Activated naive CD8-positive, alpha-beta T cell treated with anti-CD3 and anti-CD28 coated beads for 36 hours (primary cell): ENCODE data around the gene FFAR4. TPM values are rescaled to one million over a fixed set of nuclear protein-coding genes. Genes with fewer than 3 reads are reported as not detected.

ENCODE experiments used
- DNase-seq: peaks from one replicate; pipeline ENCODE4 v3.0.0; 2021
- H3K27ac Mint-ChIP-seq: one replicate; pipeline ENCODE4 v1.8.0; 2022; ENCODE audit warnings: mild to moderate bottlenecking, moderate library complexity, mixed read lengths
- H3K27me3 Mint-ChIP-seq: one replicate; pipeline ENCODE4 v1.8.0; 2022; ENCODE audit warnings: mild to moderate bottlenecking, mixed read lengths
- H3K36me3 Mint-ChIP-seq: one replicate; pipeline ENCODE4 v1.8.0; 2021; ENCODE audit warnings: mild to moderate bottlenecking, mixed read lengths
- H3K4me1 Mint-ChIP-seq: one replicate; pipeline ENCODE4 v1.8.0; 2021; ENCODE audit warnings: mixed read lengths
- H3K4me3 Mint-ChIP-seq: one replicate; pipeline ENCODE4 v1.8.0; 2022; ENCODE audit warnings: mild to moderate bottlenecking, moderate library complexity, mixed read lengths
- H3K9me3 Mint-ChIP-seq: one replicate; pipeline ENCODE4 v1.8.0; 2022; ENCODE audit warnings: mixed read lengths
- total RNA-seq, 2 experiments: library from RNA; stranded (reverse); gene quantifications; one replicate each; pipeline ENCODE4 v1.2.3, GENCODE V29; 2021

FFAR4 gene
- total RNA-seq, 2 experiments from 2014 or later: not detected

DNA sequence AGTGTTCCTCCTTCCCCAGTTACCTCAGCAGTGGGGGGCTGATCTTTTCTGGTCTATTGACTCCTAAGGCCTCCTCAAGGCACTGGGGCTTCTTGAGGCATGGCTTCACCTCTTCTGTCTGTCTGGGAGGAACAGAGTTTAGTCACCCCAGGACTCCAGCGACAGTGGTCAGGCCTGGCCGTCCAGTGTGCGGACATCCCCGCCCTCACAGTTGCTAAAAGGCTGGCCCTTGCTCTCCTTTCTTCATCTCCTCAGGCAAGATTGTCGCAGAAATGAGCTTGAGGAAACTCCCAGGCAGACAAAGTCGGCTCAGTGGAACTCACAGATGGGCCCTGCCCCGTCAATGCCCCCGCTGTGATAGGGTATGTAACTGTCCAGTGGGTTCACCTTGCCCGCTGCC lies 7.0 kb upstream of the FFAR4 start:
- no peak for DNase-seq
- H3K4me1 Mint-ChIP-seq: no peaks in the 10 kb centered on the region
- no peaks in the 10 kb centered on the region for H3K9me3 Mint-ChIP-seq
- no peak overlapping the region for H3K27ac Mint-ChIP-seq
- H3K36me3 Mint-ChIP-seq: no peaks in the 10 kb centered on the region
- peaks cover 12% of the 10 kb centered on the region for H3K27me3 Mint-ChIP-seq
- H3K4me3 Mint-ChIP-seq: no peak overlapping the region

DNA sequence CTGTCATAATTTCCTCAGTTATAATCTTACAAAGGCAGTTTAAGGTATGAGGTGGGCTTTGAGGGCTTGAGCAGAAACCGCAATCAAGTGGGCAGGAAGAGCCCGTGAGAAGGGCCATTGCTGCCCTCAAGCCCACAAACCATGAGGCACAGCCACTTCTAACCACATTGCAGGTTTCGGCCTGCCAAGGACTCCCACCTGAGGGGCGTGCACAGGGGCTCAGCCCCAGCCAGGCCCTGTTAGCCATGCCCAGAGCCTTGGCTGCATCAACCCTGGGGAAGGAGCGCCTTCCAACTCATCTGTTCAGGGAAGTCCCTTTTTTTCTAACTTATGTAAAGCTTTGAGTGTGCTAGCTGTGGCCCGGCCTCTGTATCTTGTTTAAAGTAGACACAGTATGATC lies 5.9 kb upstream of the FFAR4 start:
- Mint-ChIP-seq H3K4me1 (no peaks in the 10 kb centered on the region), H3K4me3 (no peak overlapping the region), H3K27me3 (peaks cover 12% of the 10 kb centered on the region), H3K9me3 (no peaks in the 10 kb centered on the region), H3K36me3 (no peaks in the 10 kb centered on the region), H3K27ac (no peak overlapping the region)
- DNase-seq: no peak

DNA sequence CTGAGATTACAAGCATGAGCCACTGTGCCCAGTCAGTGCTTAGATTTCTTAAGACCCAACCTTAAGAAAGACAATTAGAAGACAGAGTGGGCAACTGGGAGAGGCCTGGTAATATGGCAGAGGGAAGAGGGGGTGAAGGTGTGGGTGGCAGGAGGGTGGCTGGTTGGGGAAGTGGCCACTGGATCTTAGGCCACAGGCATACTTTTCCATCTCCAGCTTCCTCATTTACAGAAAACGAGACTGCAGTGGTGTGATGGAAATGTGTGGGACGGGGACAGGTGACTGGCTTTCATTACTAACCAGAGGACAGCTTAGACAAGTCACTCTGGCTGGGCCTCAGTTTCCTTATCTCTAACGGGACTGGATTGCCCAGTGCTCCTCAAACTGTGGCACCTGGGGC lies 1.0 kb upstream of the FFAR4 start:
- no peak for DNase-seq
- Mint-ChIP-seq H3K9me3 (no peaks in the 10 kb centered on the region), H3K4me1 (peaks cover 6% of the 10 kb centered on the region), H3K4me3 (no peak overlapping the region), H3K36me3 (no peaks in the 10 kb centered on the region), H3K27ac (no peak overlapping the region), H3K27me3 (peaks cover 50% of the 10 kb centered on the region)

DNA sequence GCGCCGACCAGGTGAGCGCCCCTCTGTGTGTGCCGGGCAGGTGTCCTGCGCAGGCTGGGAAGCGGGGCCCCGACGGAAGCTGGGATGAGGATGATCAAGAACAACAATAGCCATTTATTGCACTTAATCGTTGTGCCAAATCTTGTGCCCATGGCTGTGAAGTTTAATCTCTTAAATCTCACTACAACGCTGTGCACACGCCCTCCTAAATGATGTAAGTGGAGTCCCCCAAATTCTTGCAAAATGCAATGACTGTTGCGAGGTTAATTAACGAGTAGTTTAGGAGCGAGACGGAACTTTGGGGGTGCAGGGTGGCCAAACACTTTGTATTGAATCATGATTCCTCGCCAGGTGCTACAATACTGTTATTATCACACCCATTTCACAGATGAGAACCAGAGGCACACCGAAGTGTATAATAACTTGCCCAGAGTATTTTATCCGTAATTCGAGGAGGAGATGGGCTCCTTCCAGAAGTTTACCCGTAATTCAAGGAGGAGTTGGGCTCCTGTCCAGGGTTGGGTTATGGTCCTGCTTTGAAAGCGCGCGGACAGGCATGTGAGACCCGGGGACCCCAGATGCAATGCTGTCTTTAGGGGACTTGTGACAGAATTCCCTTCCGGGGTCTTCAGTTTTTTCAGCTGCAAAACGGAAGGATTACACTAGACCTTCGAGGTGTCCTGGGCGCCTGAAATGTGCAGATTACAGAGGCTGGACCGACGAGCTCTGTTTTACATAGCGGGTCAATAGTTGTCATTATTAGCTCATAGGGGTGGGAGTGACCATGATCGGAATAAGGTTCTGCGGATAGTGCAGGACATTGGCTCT lies 1.0 kb downstream of the FFAR4 start:
- no peaks in the 10 kb centered on the region for H3K36me3 Mint-ChIP-seq
- H3K9me3 Mint-ChIP-seq: no peaks in the 10 kb centered on the region
- DNase-seq: no peak
- H3K27ac Mint-ChIP-seq: no peak overlapping the region
- H3K27me3 Mint-ChIP-seq: peaks cover 61% of the 10 kb centered on the region
- no peak overlapping the region for H3K4me3 Mint-ChIP-seq
- peaks cover 6% of the 10 kb centered on the region for H3K4me1 Mint-ChIP-seq

DNA sequence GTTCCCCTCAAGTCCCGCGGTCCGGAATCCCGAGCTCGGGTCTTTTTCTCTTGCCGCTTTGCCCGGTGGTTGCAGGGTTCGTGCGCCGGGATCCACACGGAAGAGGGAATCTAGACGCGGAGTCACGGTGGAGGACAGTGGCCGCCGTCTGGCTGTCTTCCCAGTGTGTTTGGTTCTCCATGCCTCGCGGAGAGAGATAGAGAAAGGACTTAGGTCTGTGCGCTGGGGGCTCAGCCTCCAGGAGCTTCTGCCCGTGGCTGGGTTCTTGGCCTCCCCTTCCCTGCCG lies 1.6 kb downstream of the FFAR4 start:
- peaks cover 6% of the 10 kb centered on the region for H3K4me1 Mint-ChIP-seq
- DNase-seq: no peak

DNA sequence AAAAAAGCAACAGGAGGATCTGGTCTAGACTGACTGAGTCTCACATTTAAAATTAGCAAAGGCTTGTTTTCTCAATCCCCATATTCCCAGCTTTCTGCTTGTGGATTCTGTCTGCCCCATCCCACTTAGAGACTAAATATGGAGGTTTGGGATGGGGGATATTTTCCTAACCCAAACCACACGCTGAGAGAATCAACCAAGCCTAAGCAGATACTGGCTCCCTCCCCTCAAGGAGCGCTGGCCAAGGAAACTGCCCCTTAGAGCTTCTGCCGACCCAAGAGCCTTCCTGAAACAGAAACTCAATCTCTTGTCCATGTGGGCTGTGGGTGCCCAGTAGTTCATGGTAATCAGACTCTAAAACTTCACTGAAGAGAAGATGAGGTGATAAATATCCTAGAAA lies 3.9 kb downstream of the FFAR4 start:
- Mint-ChIP-seq H3K36me3 (no peaks in the 10 kb centered on the region), H3K4me1 (peaks cover 10% of the 10 kb centered on the region), H3K27ac (no peak overlapping the region), H3K27me3 (peaks cover 57% of the 10 kb centered on the region), H3K4me3 (no peak overlapping the region), H3K9me3 (no peaks in the 10 kb centered on the region)
- DNase-seq: no peak

More for the DNA sequence above, 1.6 kb downstream of the FFAR4 start:
- no peaks in the 10 kb centered on the region for H3K36me3 Mint-ChIP-seq
- H3K27ac Mint-ChIP-seq: no peak overlapping the region
- H3K4me3 Mint-ChIP-seq: no peak overlapping the region
- H3K9me3 Mint-ChIP-seq: no peaks in the 10 kb centered on the region
- peaks cover 64% of the 10 kb centered on the region for H3K27me3 Mint-ChIP-seq

DNA sequence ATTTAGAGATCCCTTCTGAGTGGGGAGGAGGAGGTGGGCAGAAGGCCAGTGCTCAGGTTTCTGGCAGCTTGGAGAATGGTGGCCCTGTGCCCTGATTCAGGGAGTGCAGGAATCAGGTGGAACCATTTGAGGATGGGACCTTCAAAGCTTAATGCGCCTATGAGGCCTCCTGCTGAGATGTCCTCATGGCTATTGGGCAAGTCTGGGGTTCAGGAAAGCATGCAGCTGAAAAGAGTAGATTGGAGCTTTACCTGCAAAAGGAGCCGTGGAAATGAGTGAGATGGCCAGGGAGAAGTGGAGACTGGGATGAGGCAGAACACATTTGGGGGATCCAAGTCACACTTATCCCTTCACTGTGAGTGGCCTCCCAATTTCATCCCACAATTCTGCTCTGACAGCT lies 6.1 kb downstream of the FFAR4 start:
- no peak for DNase-seq
- peaks cover 37% of the 10 kb centered on the region for H3K27me3 Mint-ChIP-seq
- no peak overlapping the region for H3K27ac Mint-ChIP-seq
- H3K36me3 Mint-ChIP-seq: no peaks in the 10 kb centered on the region
- H3K4me3 Mint-ChIP-seq: no peak overlapping the region
- H3K9me3 Mint-ChIP-seq: no peaks in the 10 kb centered on the region
- H3K4me1 Mint-ChIP-seq: peaks cover 5% of the 10 kb centered on the region

DNA sequence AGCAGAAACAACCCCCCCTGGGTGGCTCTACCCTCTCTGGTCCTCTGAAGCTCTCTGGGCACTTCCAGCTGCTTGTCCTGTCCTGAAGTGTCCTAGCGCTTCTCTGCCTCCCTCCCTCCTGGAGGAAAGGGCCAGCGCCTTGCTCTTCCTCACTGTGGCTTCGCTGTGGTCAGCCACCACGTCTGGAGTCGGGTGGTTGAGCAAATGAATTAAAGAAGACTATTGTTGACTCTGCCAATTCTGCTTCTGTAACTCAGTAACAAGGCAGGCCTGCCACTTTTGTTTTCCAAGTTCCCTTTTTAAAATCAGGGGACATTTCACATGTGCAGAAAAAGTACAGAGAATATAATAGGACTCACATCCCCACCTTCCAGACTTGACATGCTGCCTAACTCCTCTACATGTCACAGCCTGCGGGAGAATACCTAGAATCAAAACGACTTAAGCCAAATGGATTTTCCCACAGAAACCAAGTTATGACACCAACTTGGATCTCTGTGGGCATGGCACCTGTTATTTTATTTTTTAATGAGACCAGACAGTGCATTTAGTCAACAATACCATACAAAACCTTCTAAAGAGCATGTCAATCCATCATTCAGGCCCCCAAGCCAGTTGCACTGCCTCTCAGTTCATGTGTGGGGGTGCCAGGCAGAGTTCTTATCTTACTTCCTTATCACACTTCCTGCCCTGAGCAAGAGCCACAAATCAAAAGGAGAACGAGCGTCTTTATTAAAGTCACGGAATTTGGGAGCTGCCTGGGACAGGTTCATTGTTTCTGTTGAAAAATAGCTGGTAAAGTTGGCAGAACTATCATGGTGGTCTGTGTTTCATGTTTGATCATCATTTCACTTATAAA lies 6.8 kb downstream of the FFAR4 start:
- DNase-seq: no peak
- Mint-ChIP-seq H3K4me3 (no peak overlapping the region), H3K4me1 (peaks cover 5% of the 10 kb centered on the region), H3K27ac (no peak overlapping the region), H3K9me3 (no peaks in the 10 kb centered on the region), H3K27me3 (peaks cover 30% of the 10 kb centered on the region), H3K36me3 (no peaks in the 10 kb centered on the region)

DNA sequence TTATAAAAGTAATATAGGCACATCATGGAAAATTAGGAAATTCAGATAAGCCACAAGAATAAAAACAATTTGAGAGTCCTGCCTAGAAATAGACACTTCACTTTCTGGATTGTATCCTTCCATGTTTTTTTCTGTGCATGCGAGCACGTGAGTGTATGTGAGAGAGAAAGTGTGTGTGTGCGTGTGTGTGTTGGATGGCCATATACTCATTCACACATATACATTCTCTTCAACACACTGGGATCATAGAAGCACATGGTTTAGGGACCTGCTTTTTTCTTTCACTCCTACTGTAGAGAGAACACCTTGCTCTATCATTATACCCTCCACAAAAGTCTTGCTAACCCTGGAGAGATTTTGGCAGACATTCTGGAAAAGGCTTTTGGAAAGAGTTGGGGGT lies 7.5 kb downstream of the FFAR4 start:
- no peaks in the 10 kb centered on the region for H3K9me3 Mint-ChIP-seq
- no peak overlapping the region for H3K4me3 Mint-ChIP-seq
- no peaks in the 10 kb centered on the region for H3K36me3 Mint-ChIP-seq
- H3K27ac Mint-ChIP-seq: no peak overlapping the region
- no peak for DNase-seq
- peaks cover 24% of the 10 kb centered on the region for H3K27me3 Mint-ChIP-seq
- peaks cover 5% of the 10 kb centered on the region for H3K4me1 Mint-ChIP-seq

DNA sequence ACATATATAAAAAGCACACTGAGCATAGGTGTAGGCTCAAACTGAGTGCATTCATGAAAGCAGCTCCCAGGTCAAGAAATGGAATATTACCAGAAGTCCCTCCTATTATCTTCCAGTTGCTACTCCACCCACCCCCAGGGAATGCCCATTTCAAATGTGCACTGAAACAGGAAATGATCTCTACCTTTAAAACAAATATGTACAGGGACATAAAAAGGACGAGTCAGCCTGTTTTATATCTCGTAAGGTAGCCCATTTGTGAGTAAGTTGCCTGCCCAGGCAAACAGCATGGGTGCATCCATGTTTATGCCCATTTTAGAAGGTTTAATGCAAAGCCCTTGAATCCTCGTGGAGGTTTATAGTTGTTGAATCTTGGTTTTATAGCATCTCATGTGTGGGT lies 10.4 kb downstream of the FFAR4 start:
- Mint-ChIP-seq H3K4me1 (peaks cover 5% of the 10 kb centered on the region), H3K36me3 (no peaks in the 10 kb centered on the region), H3K27ac (no peak overlapping the region), H3K9me3 (peaks cover 3% of the 10 kb centered on the region), H3K27me3 (peaks cover 15% of the 10 kb centered on the region), H3K4me3 (no peak overlapping the region)
- DNase-seq: no peak

DNA sequence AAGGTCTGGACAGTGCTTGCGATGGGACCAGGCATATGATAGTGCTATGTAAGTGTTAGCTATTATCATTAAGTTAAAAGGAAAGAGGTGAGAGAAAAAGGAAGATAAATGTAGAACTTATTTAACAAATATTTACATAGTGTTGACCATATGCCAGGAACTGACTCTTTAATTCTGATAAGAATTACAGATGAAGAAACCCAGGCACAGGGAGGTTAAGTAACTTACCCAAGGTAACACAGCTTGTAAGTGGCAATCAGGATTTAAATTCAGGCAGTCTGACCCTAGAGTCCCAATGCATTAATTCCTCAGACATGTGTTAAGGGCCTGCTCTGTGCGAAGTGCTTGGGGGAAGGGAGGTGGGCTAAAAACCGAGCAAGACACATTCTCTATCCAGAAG lies 11.1 kb downstream of the FFAR4 start:
- DNase-seq: no peak
- H3K4me1 Mint-ChIP-seq: peaks cover 5% of the 10 kb centered on the region
- peaks cover 8% of the 10 kb centered on the region for H3K27me3 Mint-ChIP-seq
- no peaks in the 10 kb centered on the region for H3K36me3 Mint-ChIP-seq
- H3K9me3 Mint-ChIP-seq: peaks cover 3% of the 10 kb centered on the region
- H3K27ac Mint-ChIP-seq: no peak overlapping the region
- H3K4me3 Mint-ChIP-seq: no peak overlapping the region

DNA sequence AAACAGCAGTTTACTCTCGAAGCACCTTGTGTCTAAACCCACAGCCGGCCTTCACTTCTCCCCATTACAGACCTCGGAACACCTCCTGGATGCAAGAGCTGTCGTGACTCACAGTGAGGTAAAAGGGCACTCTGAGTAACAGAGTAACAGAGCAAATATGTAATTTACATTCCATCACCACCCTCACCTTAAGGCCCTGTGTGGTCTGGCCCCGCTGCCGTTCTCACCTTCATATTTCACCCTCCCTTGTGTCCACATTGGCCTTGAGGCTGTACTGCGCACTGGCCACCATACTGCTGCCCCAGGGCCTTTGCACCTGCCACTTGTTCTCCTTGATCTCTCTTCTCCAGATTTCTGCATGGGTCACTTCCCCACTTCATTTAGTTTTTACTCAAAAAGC lies 12.6 kb downstream of the FFAR4 start:
- DNase-seq: no peak
- Mint-ChIP-seq H3K27me3 (peaks cover 7% of the 10 kb centered on the region), H3K4me3 (no peak overlapping the region), H3K9me3 (peaks cover 3% of the 10 kb centered on the region), H3K27ac (no peak overlapping the region), H3K4me1 (no peaks in the 10 kb centered on the region), H3K36me3 (no peaks in the 10 kb centered on the region)

DNA sequence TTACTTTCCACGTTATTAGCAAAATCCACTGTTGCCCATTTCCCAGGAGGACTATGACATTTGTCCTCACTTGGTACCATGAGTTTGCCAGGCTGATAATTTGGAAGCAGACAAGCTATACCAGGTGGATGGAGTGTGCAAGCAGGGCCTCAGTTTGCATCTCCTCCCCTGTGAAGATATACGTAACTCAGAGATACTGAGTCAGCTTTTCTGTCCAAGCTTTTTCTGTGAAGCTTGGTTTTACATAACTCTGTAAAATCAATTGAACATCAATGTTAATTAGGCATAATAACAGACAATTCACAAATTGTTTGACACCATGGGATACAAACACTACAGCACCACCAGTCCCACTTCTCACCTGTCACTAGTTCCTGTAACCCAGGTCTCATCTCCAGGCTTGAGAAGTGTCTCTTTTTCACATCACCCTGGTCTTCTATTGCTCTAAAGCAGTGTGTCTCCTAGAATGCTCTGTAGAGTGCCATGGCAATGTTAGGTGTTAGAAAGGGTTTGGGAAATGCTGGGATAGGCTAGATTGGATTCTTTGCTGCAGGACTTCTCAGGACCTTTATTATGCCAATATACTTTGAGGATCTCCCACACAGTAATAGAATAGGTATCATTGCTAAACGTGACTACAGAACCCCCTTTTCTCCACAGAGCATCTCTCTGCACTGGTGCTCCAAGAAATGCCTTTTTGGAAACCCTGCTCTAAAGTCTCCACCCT lies 13.7 kb downstream of the FFAR4 start:
- H3K36me3 Mint-ChIP-seq: no peaks in the 10 kb centered on the region
- H3K27ac Mint-ChIP-seq: no peak overlapping the region
- H3K9me3 Mint-ChIP-seq: peaks cover 3% of the 10 kb centered on the region
- H3K27me3 Mint-ChIP-seq: peaks cover 7% of the 10 kb centered on the region
- H3K4me3 Mint-ChIP-seq: no peak overlapping the region
- H3K4me1 Mint-ChIP-seq: no peaks in the 10 kb centered on the region
- DNase-seq: no peak

DNA sequence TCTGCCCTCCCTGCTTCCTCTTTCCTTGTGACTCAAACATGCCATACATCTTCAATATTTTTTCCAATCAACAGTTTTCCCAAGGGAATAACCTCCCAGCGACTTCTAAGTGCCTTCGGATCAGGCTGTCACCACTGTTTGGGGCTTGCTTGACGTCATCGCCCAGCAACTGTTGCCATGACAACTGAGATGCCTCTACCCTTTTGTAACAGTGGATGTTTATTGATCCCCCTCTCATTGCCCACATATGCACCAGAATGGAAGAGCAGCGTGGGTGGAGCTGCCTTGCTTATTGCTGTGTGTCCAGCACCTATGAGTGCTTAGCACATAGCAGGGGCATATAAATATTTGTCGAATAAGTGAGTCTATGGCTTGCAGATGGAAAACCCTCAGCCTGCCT lies 14.4 kb downstream of the FFAR4 start:
- Mint-ChIP-seq H3K4me3 (no peak overlapping the region), H3K36me3 (no peaks in the 10 kb centered on the region), H3K9me3 (peaks cover 3% of the 10 kb centered on the region), H3K27ac (no peak overlapping the region), H3K4me1 (no peaks in the 10 kb centered on the region), H3K27me3 (peaks cover 7% of the 10 kb centered on the region)
- no peak for DNase-seq

DNA sequence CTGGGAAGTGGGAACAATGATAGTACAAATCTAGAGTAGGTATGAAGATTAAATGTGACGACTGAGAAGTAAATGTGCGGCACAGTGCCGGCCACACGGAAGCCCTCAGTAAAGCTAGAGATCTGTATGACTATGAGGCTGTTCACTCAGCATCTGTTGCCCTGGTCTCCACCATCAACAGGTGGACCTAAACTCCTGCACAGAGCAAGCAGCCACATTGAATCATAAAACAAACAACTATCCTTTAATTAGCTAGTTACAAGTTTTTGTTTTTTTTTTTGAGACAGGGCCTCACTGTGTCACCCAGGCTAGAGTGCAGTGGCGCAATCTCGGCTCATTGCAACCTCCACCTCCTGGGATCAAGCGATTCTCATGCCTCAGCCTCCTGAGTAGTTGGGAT lies 18.0 kb downstream of the FFAR4 start:
- peaks cover 7% of the 10 kb centered on the region for H3K27me3 Mint-ChIP-seq
- H3K9me3 Mint-ChIP-seq: peaks cover 3% of the 10 kb centered on the region
- H3K27ac Mint-ChIP-seq: no peak overlapping the region
- H3K4me1 Mint-ChIP-seq: no peaks in the 10 kb centered on the region
- H3K36me3 Mint-ChIP-seq: no peaks in the 10 kb centered on the region
- DNase-seq: no peak
- H3K4me3 Mint-ChIP-seq: no peak overlapping the region
